T-helper 2 cell treated with Interferon-gamma antibody and Interleukin-4, amounts not matched to agents 100 ng/mL and 5 ng/mL, for 36 hours (primary cell): ENCODE data around the gene LTBP1. TPM values are rescaled to one million over a fixed set of nuclear protein-coding genes. Genes with fewer than 3 reads are reported as not detected.
"Not testable (repeated sequence)": the region's sequence is repeated elsewhere in the genome, so short reads cannot be mapped to it uniquely, and the experiment has no call there.

ENCODE experiments used
- intact Hi-C: fragments of 100-400 bp; cut with micrococcal nuclease; formaldehyde crosslinking; loops from one replicate; pipeline ENCODE4 v1.15.1; 2023
- total RNA-seq: library from RNA; stranded (reverse); gene quantifications from 2 replicates; pipeline ENCODE4 v1.2.3, GENCODE V29; 2022

LTBP1 gene
- total RNA-seq, 1 donor from 2014 or later = 0.30 TPM

GRCh38 chr2:33371304-33372090 lies 424.7 kb downstream of the LTBP1 start:
- intact Hi-C loops = loop anchor here (5.0 to 10.0 kb wide), 4 partner anchors 49 to 599 kb away; no protein-coding TSS in a partner anchor

GRCh38 chr2:33372940-33373553 lies 426.3 kb downstream of the LTBP1 start:
- intact Hi-C loops = loop anchor here (5.0 to 10.0 kb wide), 4 partner anchors 51 to 601 kb away; no protein-coding TSS in a partner anchor

GRCh38 chr2:33373986-33374385 lies 427.2 kb downstream of the LTBP1 start:
- intact Hi-C loops = loop anchor here (5.0 to 10.0 kb wide), 4 partner anchors 52 to 602 kb away; no protein-coding TSS in a partner anchor

GRCh38 chr2:33375054-33375453 lies 428.3 kb downstream of the LTBP1 start:
- intact Hi-C loops = loop anchor here (10.0 kb wide), 1 partner anchor 340 kb away; no protein-coding TSS in a partner anchor

- intact Hi-C loops = loop anchor here (10.0 kb wide), 1 partner anchor 342 kb away; no protein-coding TSS in a partner anchor
These were observed 430.3 kb downstream of the LTBP1 start for GRCh38 chr2:33377048-33377447.

GRCh38 chr2:33378556-33379210 lies 431.9 kb downstream of the LTBP1 start:
- intact Hi-C loops = loop anchor here (10.0 kb wide), 1 partner anchor 344 kb away; no protein-coding TSS in a partner anchor

GRCh38 chr2:33380001-33380609 lies 433.4 kb downstream of the LTBP1 start:
- intact Hi-C loops = loop anchor here (5.0 kb wide), 1 partner anchor 828 kb away; no protein-coding TSS in a partner anchor

- intact Hi-C loops = loop anchor here (5.0 kb wide), 1 partner anchor 828 kb away; no protein-coding TSS in a partner anchor
These were observed 434.0 kb downstream of the LTBP1 start for GRCh38 chr2:33380719-33381118.

- intact Hi-C loops = loop anchor here (5.0 kb wide), 1 partner anchor 829 kb away; no protein-coding TSS in a partner anchor
These were observed 434.6 kb downstream of the LTBP1 start for GRCh38 chr2:33381301-33381858.

GRCh38 chr2:33383855-33384598 lies 437.3 kb downstream of the LTBP1 start:
- intact Hi-C loops = loop anchor here (5.0 kb wide), 1 partner anchor 832 kb away; no protein-coding TSS in a partner anchor

GRCh38 chr2:33384599-33384961 lies 437.8 kb downstream of the LTBP1 start:
- intact Hi-C loops = loop anchor here (5.0 kb wide), 1 partner anchor 832 kb away; no protein-coding TSS in a partner anchor

GRCh38 chr2:33388996-33389395 lies 442.2 kb downstream of the LTBP1 start:
- intact Hi-C loops = no loop called here

GRCh38 chr2:33389695-33390094 lies 442.9 kb downstream of the LTBP1 start:
- intact Hi-C loops = not testable (repeated sequence)

- intact Hi-C loops = no loop called here
These were observed 444.9 kb downstream of the LTBP1 start for GRCh38 chr2:33391529-33392255.

- intact Hi-C loops = no loop called here
These were observed 445.6 kb downstream of the LTBP1 start for GRCh38 chr2:33392366-33392765.

GRCh38 chr2:33395034-33395433 lies 448.3 kb downstream of the LTBP1 start:
- intact Hi-C loops = no loop called here

- intact Hi-C loops = no loop called here
These were observed 449.0 kb downstream of the LTBP1 start for GRCh38 chr2:33395655-33396249.

- intact Hi-C loops = no loop called here
These were observed 457.6 kb downstream of the LTBP1 start for GRCh38 chr2:33404321-33404720.

- intact Hi-C loops = no loop called here
These were observed 459.9 kb downstream of the LTBP1 start for GRCh38 chr2:33406622-33407021.
